NT2/D1 (cell line): Measurements from ENCODE around the gene RSPH6A.
A peak's percentile ranks its signal among the peaks of the same experiment; 100 is the strongest.

Experiments
- DNase-seq: peaks from one replicate; pipeline ENCODE4 v3.0.0-alpha.2; 2011; ENCODE audit warnings: low read depth, low spot score
- H3K27me3 ChIP-seq: 2 replicates; pipeline ENCODE4 v1.6.0; 2011; ENCODE audit warnings: mild to moderate bottlenecking; ENCODE audit not compliant: insufficient read length, insufficient read depth
- H3K36me3 ChIP-seq: 2 replicates; pipeline ENCODE4 v1.6.1; 2011; ENCODE audit warnings: mild to moderate bottlenecking, low read length, mixed read lengths; ENCODE audit not compliant: insufficient read depth, insufficient read length
- H3K4me1 ChIP-seq: 2 replicates; pipeline ENCODE4 v1.5.1; 2011; ENCODE audit not compliant: insufficient read depth, insufficient read length
- H3K4me3 ChIP-seq: 2 replicates; pipeline ENCODE4 v1.5.1; 2011; ENCODE audit warnings: low read depth; ENCODE audit not compliant: insufficient read length
- H3K9ac ChIP-seq: 2 replicates; pipeline ENCODE4 v1.6.0; 2011; ENCODE audit warnings: low read depth; ENCODE audit not compliant: insufficient read length
- H3K9me3 ChIP-seq: 2 replicates; pipeline ENCODE4 v1.5.1; 2011; ENCODE audit warnings: mild to moderate bottlenecking, low read length; ENCODE audit not compliant: insufficient read depth
- SUZ12 ChIP-seq: IDR thresholded peaks from 2 replicates; pipeline ENCODE4 v1.6.1; 2011; ENCODE audit not compliant: insufficient read length, insufficient read depth; ENCODE audit errors: extremely low read depth
- YY1 ChIP-seq: IDR thresholded peaks from 2 replicates; pipeline ENCODE4 v1.6.1; 2011; ENCODE audit not compliant: insufficient read length, insufficient read depth
- ZNF274 ChIP-seq: IDR thresholded peaks from 2 replicates; pipeline ENCODE4 v1.6.1; 2011; ENCODE audit warnings: mild to moderate bottlenecking, low read depth, low read length

The RSPH6A gene

GRCh38 chr19:45798995-45799517 lies 16.1 kb downstream of the RSPH6A start:
- H3K4me3 ChIP-seq: no peak overlapping the region
- no peak overlapping the region for H3K9ac ChIP-seq
- no peak for TF ChIP-seq ZNF274
- no peak for TF ChIP-seq YY1
- TF ChIP-seq SUZ12: no peak
- H3K36me3 ChIP-seq: no peaks in the 10 kb centered on the region
- no peaks in the 10 kb centered on the region for H3K9me3 ChIP-seq
- DNase-seq: no peak
- H3K4me1 ChIP-seq: peaks cover 5% of the 10 kb centered on the region
- H3K27me3 ChIP-seq: no peaks in the 10 kb centered on the region

DNA sequence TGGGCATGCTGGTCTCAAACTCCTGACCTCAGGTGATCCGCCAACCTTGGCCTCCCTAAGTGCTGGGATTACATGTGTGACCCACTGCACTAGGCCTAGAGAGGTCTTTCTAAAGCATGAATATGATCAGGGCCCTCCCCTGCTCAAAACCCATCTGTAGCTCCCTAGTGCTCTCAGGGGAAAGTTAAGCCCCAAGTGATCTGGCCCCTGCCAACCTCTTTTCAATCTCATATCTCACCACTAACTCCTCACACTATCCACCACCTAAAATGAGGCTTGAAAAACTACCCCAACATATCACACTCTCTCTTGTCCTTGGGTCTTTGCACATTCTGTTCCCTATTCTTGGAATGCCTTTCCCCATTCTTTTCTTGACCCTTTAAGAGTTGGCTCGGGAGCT lies 20.5 kb downstream of the RSPH6A start:
- H3K27me3 ChIP-seq: no peaks in the 10 kb centered on the region
- peaks cover 9% of the 10 kb centered on the region for H3K36me3 ChIP-seq
- no peak for TF ChIP-seq SUZ12
- no peak for TF ChIP-seq ZNF274
- no peak for TF ChIP-seq YY1
- no peak overlapping the region for H3K9ac ChIP-seq
- H3K4me3 ChIP-seq: no peak overlapping the region
- no peaks in the 10 kb centered on the region for H3K9me3 ChIP-seq
- peaks cover 6% of the 10 kb centered on the region for H3K4me1 ChIP-seq
- no peak for DNase-seq

- H3K36me3 ChIP-seq: peaks cover 16% of the 10 kb centered on the region
- DNase-seq: no peak
- H3K27me3 ChIP-seq: no peaks in the 10 kb centered on the region
- no peak for TF ChIP-seq ZNF274
- TF ChIP-seq YY1: no peak
- TF ChIP-seq SUZ12: no peak
- peaks cover 5% of the 10 kb centered on the region for H3K4me1 ChIP-seq
- no peak overlapping the region for H3K9ac ChIP-seq
- no peak overlapping the region for H3K4me3 ChIP-seq
- H3K9me3 ChIP-seq: no peaks in the 10 kb centered on the region
Measured at GRCh38 chr19:45793876-45794275, 21.2 kb downstream of the RSPH6A start.

GRCh38 chr19:45793178-45793564 lies 21.9 kb downstream of the RSPH6A start:
- H3K4me1 ChIP-seq: peaks cover 5% of the 10 kb centered on the region
- no peak for DNase-seq
- H3K9ac ChIP-seq: no peak overlapping the region
- TF ChIP-seq SUZ12: no peak
- no peak for TF ChIP-seq YY1
- no peak for TF ChIP-seq ZNF274
- no peaks in the 10 kb centered on the region for H3K9me3 ChIP-seq
- H3K27me3 ChIP-seq: no peaks in the 10 kb centered on the region
- peaks cover 23% of the 10 kb centered on the region for H3K36me3 ChIP-seq
- no peak overlapping the region for H3K4me3 ChIP-seq

DNA sequence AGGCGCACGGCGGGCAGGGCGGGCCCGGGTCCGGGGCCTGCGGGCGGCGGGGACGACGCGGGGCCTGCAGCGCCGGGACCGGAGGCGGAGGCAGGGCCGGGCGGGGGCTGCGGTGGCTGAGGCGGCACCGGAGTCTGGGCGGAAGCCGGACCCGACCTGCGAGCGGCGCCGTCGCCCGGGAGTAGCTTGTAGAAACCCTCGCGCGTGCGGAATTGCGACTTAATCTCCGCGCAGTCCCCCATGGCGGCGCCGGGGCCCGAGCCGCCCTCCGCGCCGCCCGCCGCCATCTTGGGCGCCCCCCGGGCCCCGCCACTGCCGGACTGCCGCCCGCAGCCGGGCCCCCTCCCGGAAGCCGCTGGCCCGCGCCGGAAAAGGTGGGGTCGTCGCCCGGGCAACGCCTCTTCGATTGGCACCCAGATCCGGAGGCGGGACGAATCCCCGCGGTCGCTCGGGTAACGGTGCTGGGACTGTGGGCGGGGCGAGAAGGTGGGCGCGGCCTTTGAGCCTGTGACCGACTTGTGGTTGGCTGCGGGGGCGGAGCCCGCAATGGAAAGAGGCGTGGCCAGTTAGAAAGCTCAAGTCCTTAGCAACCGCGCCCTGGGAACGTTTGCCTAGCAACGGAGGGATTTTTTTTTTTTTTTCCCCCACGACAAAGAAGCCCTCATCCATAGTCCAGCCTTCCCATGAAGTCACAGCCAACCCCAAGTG lies 22.5 kb downstream of the RSPH6A start, which contains the start of gene DMWD:
Gene DMWD, minus strand, starts transcription at position 376 of the 708 bp plus-strand sequence. Its CDS starts 89 bp downstream, at position 287.
- no peaks in the 10 kb centered on the region for H3K27me3 ChIP-seq
- TF ChIP-seq ZNF274 (no peak), YY1 (peak; percentile 42)

DNA sequence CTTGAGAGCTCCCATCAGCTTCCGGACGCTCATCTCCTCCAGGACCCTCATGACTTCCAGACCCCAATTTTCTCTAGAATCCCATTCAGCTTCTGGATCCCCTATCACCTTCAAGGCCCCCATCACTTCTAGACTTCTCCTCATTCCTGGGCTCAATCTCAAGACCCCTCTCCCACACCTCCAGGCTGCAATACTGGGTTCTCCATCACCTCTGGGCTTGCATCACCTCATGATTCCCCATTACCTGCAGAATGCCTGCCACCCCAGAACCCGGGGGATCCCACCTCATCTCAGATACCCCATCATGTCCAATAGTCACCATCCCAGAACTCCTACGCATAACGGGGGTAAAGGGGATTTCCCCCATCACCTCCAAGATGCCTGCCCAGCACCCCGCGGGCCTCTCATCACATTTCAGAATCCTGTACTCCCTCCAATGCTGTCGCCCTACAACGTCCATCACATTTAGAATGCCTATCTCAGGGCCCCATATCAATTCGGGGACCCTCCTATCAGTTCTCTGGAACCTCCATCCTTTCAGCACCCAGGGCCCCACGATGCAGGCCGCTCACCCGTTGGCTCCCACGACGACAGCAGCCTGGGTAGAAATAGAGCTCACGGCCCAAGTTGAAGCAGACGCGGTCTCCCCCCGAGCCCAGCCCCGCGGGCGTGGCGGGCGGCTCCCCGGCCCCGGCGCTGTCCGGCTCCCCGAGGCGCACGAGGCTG lies 23.2 kb downstream of the RSPH6A start:
- Histone ChIP-seq H3K36me3 (peaks cover 34% of the 10 kb centered on the region), H3K27me3 (no peaks in the 10 kb centered on the region), H3K9me3 (no peaks in the 10 kb centered on the region), H3K9ac (peak overlapping the region; percentile 92), H3K4me1 (peaks cover 5% of the 10 kb centered on the region), H3K4me3 (peak overlapping the region; percentile 82)
- no peak for DNase-seq
- TF ChIP-seq YY1 (no peak), SUZ12 (no peak), ZNF274 (no peak)

More for the DNA sequence above, 22.5 kb downstream of the RSPH6A start, which contains the start of gene DMWD:
- Histone ChIP-seq H3K4me1 (peaks cover 5% of the 10 kb centered on the region), H3K9me3 (no peaks in the 10 kb centered on the region), H3K36me3 (peaks cover 27% of the 10 kb centered on the region), H3K9ac (peak within 1 kb of the TSS; percentile 92), H3K4me3 (peak within 1 kb of the TSS; percentile 82)
- peak; percentile 95 for DNase-seq

- no peaks in the 10 kb centered on the region for H3K9me3 ChIP-seq
- no peak overlapping the region for H3K9ac ChIP-seq
- no peak overlapping the region for H3K4me3 ChIP-seq
- H3K27me3 ChIP-seq: no peaks in the 10 kb centered on the region
- no peak for DNase-seq
- H3K4me1 ChIP-seq: peaks cover 5% of the 10 kb centered on the region
- TF ChIP-seq YY1: no peak
- no peak for TF ChIP-seq SUZ12
- no peak for TF ChIP-seq ZNF274
- peaks cover 43% of the 10 kb centered on the region for H3K36me3 ChIP-seq
Measured at GRCh38 chr19:45790942-45791341, 24.2 kb downstream of the RSPH6A start.
